Esophagus muscularis mucosa (tissue), 3 donors: ENCODE results near the gene BICD2.

Experiments
- POLR2A ChIP-seq: fragments of 450-650 bp; IDR thresholded peaks from one replicate; pipeline ENCODE4 v1.6.1; 2017; ENCODE audit warnings: antibody characterized with exemption, moderate library complexity, mild to moderate bottlenecking, low read depth
- POLR2AphosphoS5 ChIP-seq, 2 donors: sonication (generic); formaldehyde crosslinking; IDR thresholded peaks; one replicate each; pipeline ENCODE4 v1.6.1; 2017; ENCODE audit warnings: antibody characterized with exemption in 2 of 2
- TF ChIP-seq, protein P1 (sequence below), 3 experiments: fragments of 200-600 bp in 2 of 3; fragments of 450-650 bp in 1 of 3; sonication (generic) in 2 of 3; IDR thresholded peaks; one replicate each; pipeline ENCODE4 v1.5.1; 2017 to 2019; ENCODE audit warnings: antibody characterized with exemption in 3 of 3, mild to moderate bottlenecking in 2 of 3, moderate library complexity in 1 of 3

DNA sequence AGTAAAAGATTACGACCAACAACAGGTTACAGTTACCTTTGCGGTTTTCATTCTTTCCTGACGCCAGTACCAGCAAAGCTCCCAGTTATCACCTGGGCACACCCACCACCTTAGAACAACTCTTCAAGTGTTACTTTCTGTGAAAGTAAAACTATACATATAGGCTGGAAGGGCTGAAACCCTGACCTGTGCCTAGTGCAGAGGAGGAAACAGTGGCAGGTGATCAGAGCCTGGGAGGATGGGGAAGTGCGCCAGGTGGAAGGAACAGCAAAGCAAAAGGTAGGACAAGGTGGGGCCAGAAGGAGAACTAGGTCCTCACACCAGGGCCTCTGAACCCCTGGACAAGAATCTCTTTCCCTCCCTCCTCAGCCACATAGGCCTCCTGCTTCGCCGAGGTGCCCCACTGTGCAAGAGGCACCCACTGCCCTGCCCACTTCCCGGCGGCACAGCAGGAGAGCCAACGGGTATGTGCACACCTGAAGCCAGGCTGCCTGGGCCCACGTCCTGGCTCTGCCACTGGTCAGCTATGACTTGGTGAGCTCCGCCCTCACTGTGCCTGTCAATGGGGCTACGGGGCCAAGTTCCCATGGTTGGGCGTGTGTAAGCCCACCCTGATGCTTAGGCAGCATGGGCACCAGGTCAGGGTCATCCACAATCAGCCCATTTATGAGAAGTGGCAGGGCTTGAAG, 26.9 kb downstream of the BICD2 start:
- TF ChIP-seq POLR2A, result no peak
- TF ChIP-seq, protein P1, sequence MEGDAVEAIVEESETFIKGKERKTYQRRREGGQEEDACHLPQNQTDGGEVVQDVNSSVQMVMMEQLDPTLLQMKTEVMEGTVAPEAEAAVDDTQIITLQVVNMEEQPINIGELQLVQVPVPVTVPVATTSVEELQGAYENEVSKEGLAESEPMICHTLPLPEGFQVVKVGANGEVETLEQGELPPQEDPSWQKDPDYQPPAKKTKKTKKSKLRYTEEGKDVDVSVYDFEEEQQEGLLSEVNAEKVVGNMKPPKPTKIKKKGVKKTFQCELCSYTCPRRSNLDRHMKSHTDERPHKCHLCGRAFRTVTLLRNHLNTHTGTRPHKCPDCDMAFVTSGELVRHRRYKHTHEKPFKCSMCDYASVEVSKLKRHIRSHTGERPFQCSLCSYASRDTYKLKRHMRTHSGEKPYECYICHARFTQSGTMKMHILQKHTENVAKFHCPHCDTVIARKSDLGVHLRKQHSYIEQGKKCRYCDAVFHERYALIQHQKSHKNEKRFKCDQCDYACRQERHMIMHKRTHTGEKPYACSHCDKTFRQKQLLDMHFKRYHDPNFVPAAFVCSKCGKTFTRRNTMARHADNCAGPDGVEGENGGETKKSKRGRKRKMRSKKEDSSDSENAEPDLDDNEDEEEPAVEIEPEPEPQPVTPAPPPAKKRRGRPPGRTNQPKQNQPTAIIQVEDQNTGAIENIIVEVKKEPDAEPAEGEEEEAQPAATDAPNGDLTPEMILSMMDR (IDR thresholded peaks at IDR 0.05), result no peak
- TF ChIP-seq POLR2AphosphoS5 (IDR thresholded peaks at IDR 0.05), result no peak
